PC-9 (cell line): ENCODE results near the gene SMAGP.

Source experiments
- CTCF ChIP-seq: fragments of 200-600 bp; sonication (generic); conservative IDR thresholded peaks from 2 replicates; pipeline ENCODE4 v1.6.1; 2017; ENCODE audit warnings: mixed run types, antibody characterized with exemption, mild to moderate bottlenecking, moderate library complexity
- EZH2 ChIP-seq: fragments of 200-600 bp; sonication (generic); IDR thresholded peaks from 2 replicates; pipeline ENCODE4 v1.8.0; 2017; ENCODE audit warnings: antibody characterized with exemption, low read depth

DNA sequence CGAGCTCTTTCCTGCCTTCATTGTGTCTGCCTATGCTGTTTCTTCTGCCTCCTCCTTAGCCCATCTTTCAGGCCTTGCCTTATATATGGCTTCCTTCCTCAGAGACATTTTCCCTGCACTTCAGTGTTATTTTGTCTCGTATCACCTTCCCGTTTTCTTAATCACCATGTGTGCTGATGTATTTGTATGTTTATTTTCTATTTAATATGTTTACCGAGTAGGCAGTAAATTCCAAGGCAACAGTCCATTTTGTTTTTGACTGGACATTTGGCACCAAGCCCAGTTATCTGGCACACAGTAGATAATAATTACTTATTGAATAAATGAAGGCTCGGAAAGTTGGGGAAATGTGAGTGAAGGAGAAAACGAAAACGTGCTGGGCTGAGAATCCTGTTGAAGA, 47.8 kb downstream of the SMAGP start:
- TF ChIP-seq CTCF (no peak), EZH2 (no peak)
